H1 (cell line): ENCODE results near the gene CCDC148. TPM values are rescaled to one million over a fixed set of nuclear protein-coding genes. Genes with fewer than 3 reads are reported as not detected.
A peak's percentile ranks its signal among the peaks of the same experiment; 100 is the strongest.

Source experiments
- CTCF ChIA-PET: fragments of 300-600 bp; sonication (Branson Sonifier 250); formaldehyde crosslinking; loops from one replicate; lab custom pipeline; 2021; ENCODE audit not compliant: partially characterized antibody; lab: Charles Lee
- POLR2A ChIA-PET: fragments of 300-600 bp; sonication (Branson Sonifier 250); formaldehyde crosslinking; loops from one replicate; lab custom pipeline; 2021; ENCODE audit warnings: inconsistent platforms; ENCODE audit not compliant: partially characterized antibody; lab: Charles Lee
- DNase-seq, 2 experiments: peaks; one replicate each; pipeline versions ENCODE4 v3.0.0 to v3.0.0-alpha.2; 2010 to 2022; ENCODE audit warnings: low spot score in 2 of 2, low read depth in 1 of 2, mixed read lengths in 1 of 2
- FAIRE-seq: peaks from 2 replicates; lab custom pipeline; 2011; peaks lifted over from hg19 to GRCh38; lab: Jason Lieb, UNC
- H2AFZ ChIP-seq: 2 replicates; pipeline ENCODE4 v1.8.1; 2012; ENCODE audit warnings: low read length, inconsistent platforms
- H2AK5ac ChIP-seq: 2 replicates; pipeline ENCODE4 v1.6.1; 2013; ENCODE audit warnings: low read depth, low read length
- H2BK120ac ChIP-seq: replicated peaks from 2 replicates; pipeline ENCODE3; 2013; ENCODE audit warnings: low read depth, low read length, inconsistent platforms
- H2BK12ac ChIP-seq: 2 replicates; pipeline ENCODE4 v1.6.1; 2013; ENCODE audit warnings: low read depth, low read length
- H2BK15ac ChIP-seq: 2 replicates; pipeline ENCODE4 v1.6.1; 2013; ENCODE audit warnings: low read length
- H2BK20ac ChIP-seq: 2 replicates; pipeline ENCODE4 v1.6.1; 2013; ENCODE audit warnings: low read length
- H2BK5ac ChIP-seq: 2 replicates; pipeline ENCODE4 v1.6.1; 2013; ENCODE audit warnings: low read depth, low read length
- H3K14ac ChIP-seq: 2 replicates; pipeline ENCODE4 v1.6.1; 2013; ENCODE audit warnings: inconsistent platforms; ENCODE audit not compliant: insufficient read length
- H3K18ac ChIP-seq: 2 replicates; pipeline ENCODE4 v1.6.1; 2013; ENCODE audit warnings: low read length; ENCODE audit errors: extremely low read depth
- H3K23ac ChIP-seq: 2 replicates; pipeline ENCODE4 v1.6.1; 2013; ENCODE audit warnings: inconsistent platforms; ENCODE audit not compliant: insufficient read length
- H3K23me2 ChIP-seq: 2 replicates; pipeline ENCODE4 v1.6.1; 2013; ENCODE audit warnings: low read depth, low read length
- H3K27ac ChIP-seq: 2 replicates; pipeline ENCODE4 v1.6.1; 2011; ENCODE audit warnings: low read depth, low read length, inconsistent platforms
- H3K27me3 ChIP-seq, 4 experiments: replicated peaks in 1 of 4; 1 replicate in 1 of 4; 2 replicates in 3 of 4; pipeline versions ENCODE4 v1.6.1 to v1.8.1; 2011 to 2013; ENCODE audit warnings: low read length in 3 of 4, mild to moderate bottlenecking in 3 of 4, inconsistent platforms in 2 of 4, mixed read lengths in 2 of 4, moderate library complexity in 1 of 4; ENCODE audit not compliant: control insufficient read depth in 3 of 4, insufficient read depth in 3 of 4; ENCODE audit errors: extremely low read depth in 1 of 4
- H3K36me3 ChIP-seq, 4 experiments: 2 replicates each; pipeline versions ENCODE4 v1.6.1 to v1.8.1; 2011 to 2013; ENCODE audit warnings: mild to moderate bottlenecking in 4 of 4, low read length in 3 of 4, moderate library complexity in 2 of 4, control low read depth in 1 of 4, inconsistent platforms in 1 of 4; ENCODE audit not compliant: insufficient read depth in 4 of 4, control insufficient read depth in 2 of 4
- H3K4ac ChIP-seq: replicated peaks from 2 replicates; pipeline ENCODE3; 2013; ENCODE audit warnings: low read length, low read depth, mixed read lengths, inconsistent platforms; ENCODE audit not compliant: insufficient read length
- H3K4me1 ChIP-seq, 4 experiments: replicated peaks in 1 of 4; 1 replicate in 1 of 4; 2 replicates in 3 of 4; pipeline versions ENCODE4 v1.6.1 to v1.8.1; 2011 to 2013; ENCODE audit warnings: low read length in 3 of 4, inconsistent platforms in 2 of 4, mixed read lengths in 1 of 4; ENCODE audit not compliant: insufficient read depth in 4 of 4, control insufficient read depth in 3 of 4
- H3K4me2 ChIP-seq, 2 experiments: 2 replicates each; pipeline versions ENCODE4 v1.6.1 to v1.8.1; 2011 to 2013; ENCODE audit warnings: low read depth in 2 of 2, low read length in 2 of 2, control low read depth in 1 of 2, inconsistent platforms in 1 of 2, mild to moderate bottlenecking in 1 of 2; ENCODE audit not compliant: insufficient read depth in 1 of 2
- H3K4me3 ChIP-seq, 4 experiments: fragments of 200-600, 300-600 bp in 1 of 4; sonication (generic), shearing (Covaris generic), sonication (Bioruptor Twin) in 1 of 4; 2 replicates each; pipeline versions ENCODE4 v1.5.1 to v1.8.1; 2011 to 2016; ENCODE audit warnings: low read length in 4 of 4, low read depth in 3 of 4, control low read depth in 2 of 4, inconsistent platforms in 2 of 4, mild to moderate bottlenecking in 2 of 4, mixed read lengths in 1 of 4, moderate library complexity in 1 of 4; ENCODE audit not compliant: insufficient read depth in 2 of 4; ENCODE audit errors: extremely low read depth in 1 of 4
- H3K56ac ChIP-seq: replicated peaks from 2 replicates; pipeline ENCODE3; 2013; ENCODE audit warnings: low read depth, mild to moderate bottlenecking, mixed read lengths, low read length, inconsistent platforms; ENCODE audit not compliant: insufficient read length
- H3K79me1 ChIP-seq: 2 replicates; pipeline ENCODE4 v1.6.1; 2013; ENCODE audit warnings: low read depth, low read length, control low read depth
- H3K79me2 ChIP-seq, 2 experiments: 2 replicates each; pipeline versions ENCODE4 v1.6.1 to v1.8.1; 2012 to 2013; ENCODE audit warnings: low read length in 2 of 2, mild to moderate bottlenecking in 2 of 2, inconsistent platforms in 1 of 2; ENCODE audit not compliant: insufficient read depth in 2 of 2, control insufficient read depth in 1 of 2
- H3K9ac ChIP-seq, 4 experiments: replicated peaks in 1 of 4; 1 replicate in 1 of 4; 2 replicates in 3 of 4; pipeline versions ENCODE4 v1.6.1 to v1.8.1; 2011 to 2013; ENCODE audit warnings: low read depth in 3 of 4, low read length in 3 of 4, control low read depth in 2 of 4, mild to moderate bottlenecking in 2 of 4, moderate library complexity in 2 of 4, inconsistent platforms in 1 of 4; ENCODE audit errors: extremely low read depth in 1 of 4
- H3K9me3 ChIP-seq, 2 experiments: 2 replicates each; pipeline versions ENCODE4 v1.6.1 to v1.8.1; 2012 to 2013; ENCODE audit warnings: mild to moderate bottlenecking in 2 of 2, moderate library complexity in 2 of 2, control low read depth in 1 of 2, inconsistent platforms in 1 of 2, low read depth in 1 of 2, low read length in 1 of 2, mixed read lengths in 1 of 2; ENCODE audit not compliant: insufficient read depth in 2 of 2
- H4K20me1 ChIP-seq, 2 experiments: replicated peaks in 1 of 2; 2 replicates each; pipeline versions ENCODE3 to v1.8.1; 2011 to 2013; ENCODE audit warnings: inconsistent platforms in 2 of 2, low read length in 2 of 2, mild to moderate bottlenecking in 1 of 2; ENCODE audit not compliant: insufficient read depth in 2 of 2, control insufficient read depth in 1 of 2
- H4K5ac ChIP-seq: 2 replicates; pipeline ENCODE4 v1.6.1; 2013; ENCODE audit warnings: low read length, low read depth, mixed read lengths, inconsistent platforms; ENCODE audit not compliant: insufficient read length
- H4K8ac ChIP-seq: 2 replicates; pipeline ENCODE4 v1.8.0; 2013; ENCODE audit warnings: mild to moderate bottlenecking, moderate library complexity, low read length, inconsistent platforms; ENCODE audit not compliant: insufficient read depth; ENCODE audit errors: extremely low read depth
- H4K91ac ChIP-seq: replicated peaks from 2 replicates; pipeline ENCODE3; 2013; ENCODE audit warnings: low read length, mixed read lengths, inconsistent platforms; ENCODE audit not compliant: insufficient read length
- BRCA1 ChIP-seq: IDR thresholded peaks from 2 replicates; pipeline ENCODE4 v1.6.1; 2012; ENCODE audit warnings: low read depth, low read length, improper control_type of control experiment
- EP300 ChIP-seq, 2 experiments: IDR thresholded peaks; 1 replicate in 1 of 2; 2 replicates in 1 of 2; pipeline ENCODE4 v1.6.1; 2011 to 2012; ENCODE audit warnings: low read depth in 2 of 2, low read length in 2 of 2, mild to moderate bottlenecking in 2 of 2, borderline replicate concordance in 1 of 2, inconsistent platforms in 1 of 2, moderate library complexity in 1 of 2
- KDM4A ChIP-seq: IDR thresholded peaks from one replicate; pipeline ENCODE4 v1.7.1; 2012; ENCODE audit warnings: low read depth, mild to moderate bottlenecking, moderate library complexity, low read length, inconsistent platforms; ENCODE audit not compliant: severe bottlenecking
- POLR2AphosphoS5 ChIP-seq: IDR thresholded peaks from 2 replicates; pipeline ENCODE4 v1.6.1; 2011; ENCODE audit warnings: low read depth, low read length
- SIX5 ChIP-seq: IDR thresholded peaks from 2 replicates; pipeline ENCODE4 v1.6.1; 2011; ENCODE audit warnings: mild to moderate bottlenecking, low read depth, low read length
- WGBS, 2 experiments: shearing (Covaris generic) in 1 of 2; methylation state at CpG; one replicate each; pipeline versions ENCODE4 v1.1.6 to v1.1.7; 2013 to 2015; ENCODE audit warnings: low lambda C conversion rate in 2 of 2, mixed read lengths in 2 of 2, inconsistent platforms in 1 of 2, low coverage in 1 of 2, missing lambda C conversion rate in 1 of 2; ENCODE audit not compliant: insufficient replicate concordance in 2 of 2, insufficient coverage in 1 of 2, insufficient read length in 1 of 2; ENCODE audit errors: extremely low coverage in 1 of 2, missing lambda C conversion rate in 1 of 2; 5-methylcytosine and 5-hydroxymethylcytosine counted together
- polyA plus RNA-seq, 7 experiments: library from polyadenylated mRNA; depleted of rRNA in 3 of 7; stranded (reverse) in 5 of 7; unstranded in 2 of 7; fragments of >200 nt in 5 of 7; fragments of 200-250 nt in 2 of 7; gene quantifications; 1 replicate in 5 of 7; 2 replicates in 1 of 7; 4 replicates in 1 of 7; pipeline versions ENCODE4 v1.2.1 to v1.2.3, GENCODE V29; 2011 to 2013; ENCODE audit warnings: missing spikeins in 2 of 7, mixed read lengths in 2 of 7
- total RNA-seq: library from RNA; stranded (reverse); fragmentation: NEBNext Ultra II Directional; extraction: Animal tissue kit (Norgen Biotek cat#: 25700); gene quantifications from 2 replicates; pipeline ENCODE4 v1.2.1, GENCODE V29; 2021

The CCDC148 gene
- total and polyA plus RNA-seq, 2 of the 8 experiments (the other 6 are each of a cell fraction or from before 2014, with no cell fraction given) = 0.45 to 1.3 TPM

GRCh38 chr2:158412206-158412605, 44.3 kb downstream of the CCDC148 start:
- H3K23ac ChIP-seq = no peak overlapping the region
- H2BK15ac ChIP-seq = no peak overlapping the region
- H3K14ac ChIP-seq = no peak overlapping the region
- H4K91ac ChIP-seq = no peak overlapping the region
- DNase-seq (no peak), FAIRE-seq (no peak)
- 0 out of 2 replicates have a peak overlapping the region, but pooled peaks have one; percentile 65 for H2AK5ac ChIP-seq
- no peaks in the 10 kb centered on the region for H3K79me1 ChIP-seq
- no peak overlapping the region for H2BK120ac ChIP-seq
- 62% methylated on average over 3 of the region's 3 CpGs; no CpG with 5 or more reads in 1 of the 2 experiments for WGBS, 2 experiments
- H2BK20ac ChIP-seq = no peak overlapping the region
- H3K4ac ChIP-seq = peak overlapping the region; percentile 92
- H2BK5ac ChIP-seq = no peak overlapping the region; the same call in 1 of the 2 replicates
- no peak overlapping the region for H3K27ac ChIP-seq
- H2BK12ac ChIP-seq = peak overlapping the region; percentile 99; the same call in 1 of the 2 replicates
- H4K5ac ChIP-seq = no peak overlapping the region
- H3K9me3 ChIP-seq = peaks cover 3 to 11% of the 10 kb centered on the region in 2 experiments; a peak in 3 of 4 replicates
- H3K4me1 ChIP-seq = peaks cover 3 to 22% (median 4%) of the 10 kb centered on the region in 4 experiments; a peak in 4 of 7 replicates
- TF ChIP-seq EP300 (IDR thresholded peaks at IDR 0.05; ENCODE audit: borderline replicate concordance in 1 of 2, low read depth in 2 of 2, low read length in 2 of 2) = no peak
- TF ChIP-seq BRCA1 = no peak
- TF ChIP-seq POLR2AphosphoS5 = no peak
- no peak for TF ChIP-seq SIX5
- TF ChIP-seq KDM4A = no peak
- H4K8ac ChIP-seq = no peak overlapping the region
- no peak overlapping the region; a peak in 1 of 7 replicates for H3K9ac ChIP-seq
- H3K4me2 ChIP-seq = peak overlapping the region in 1 of 2 experiments; percentile 42; a peak in 1 of 4 replicates
- no peak overlapping the region for H3K4me3 ChIP-seq
- peak overlapping the region; percentile 75; the same call in 1 of the 2 replicates for H3K18ac ChIP-seq
- no peaks in the 10 kb centered on the region for H3K23me2 ChIP-seq
- CTCF ChIA-PET = no interaction called here
- no peaks in the 10 kb centered on the region for H3K79me2 ChIP-seq
- H3K56ac ChIP-seq = no peak overlapping the region
- no peak overlapping the region for H2AFZ ChIP-seq
- H3K27me3 ChIP-seq = peaks cover 1 to 9% (median 9%) of the 10 kb centered on the region in 4 experiments; a peak in 5 of 7 replicates
- POLR2A ChIA-PET = interaction anchor here (1.4 kb wide), 1 partner anchor 46 kb away, joined by 4 read pairs; no protein-coding TSS in a partner anchor
- H4K20me1 ChIP-seq = no peaks in the 10 kb centered on the region
- H3K36me3 ChIP-seq = peaks cover 0 to 2% (median 0%) of the 10 kb centered on the region in 4 experiments; a peak in 2 of 8 replicates
